Measurements from ENCODE around the gene HDAC9. TPM values are rescaled to one million over a fixed set of nuclear protein-coding genes. Genes with fewer than 3 reads are reported as not detected.

Gene HDAC9
- total RNA-seq, 2 donors from 2014 or later: 1.5 to 4.0 TPM

DNA sequence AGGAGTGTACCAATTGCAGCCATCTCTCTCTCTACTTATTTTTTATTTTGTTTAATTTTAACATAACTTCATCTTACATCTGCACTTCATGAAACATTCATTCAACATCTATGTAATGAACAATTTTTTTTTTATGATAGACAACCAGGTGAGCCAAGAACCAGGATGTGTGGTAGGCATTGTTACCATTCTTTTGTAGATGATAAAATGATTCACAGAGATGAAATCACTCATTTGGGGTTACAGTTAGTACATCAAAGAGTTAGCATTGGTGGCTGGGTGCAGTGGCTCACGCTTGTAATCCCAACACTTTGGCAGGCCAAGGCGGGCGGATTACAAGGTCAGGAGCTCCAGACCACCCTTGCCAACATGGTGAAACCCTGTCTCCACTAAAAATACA lies 127.8 kb downstream of the HDAC9 start:
- TF ChIP-seq, protein P1, sequence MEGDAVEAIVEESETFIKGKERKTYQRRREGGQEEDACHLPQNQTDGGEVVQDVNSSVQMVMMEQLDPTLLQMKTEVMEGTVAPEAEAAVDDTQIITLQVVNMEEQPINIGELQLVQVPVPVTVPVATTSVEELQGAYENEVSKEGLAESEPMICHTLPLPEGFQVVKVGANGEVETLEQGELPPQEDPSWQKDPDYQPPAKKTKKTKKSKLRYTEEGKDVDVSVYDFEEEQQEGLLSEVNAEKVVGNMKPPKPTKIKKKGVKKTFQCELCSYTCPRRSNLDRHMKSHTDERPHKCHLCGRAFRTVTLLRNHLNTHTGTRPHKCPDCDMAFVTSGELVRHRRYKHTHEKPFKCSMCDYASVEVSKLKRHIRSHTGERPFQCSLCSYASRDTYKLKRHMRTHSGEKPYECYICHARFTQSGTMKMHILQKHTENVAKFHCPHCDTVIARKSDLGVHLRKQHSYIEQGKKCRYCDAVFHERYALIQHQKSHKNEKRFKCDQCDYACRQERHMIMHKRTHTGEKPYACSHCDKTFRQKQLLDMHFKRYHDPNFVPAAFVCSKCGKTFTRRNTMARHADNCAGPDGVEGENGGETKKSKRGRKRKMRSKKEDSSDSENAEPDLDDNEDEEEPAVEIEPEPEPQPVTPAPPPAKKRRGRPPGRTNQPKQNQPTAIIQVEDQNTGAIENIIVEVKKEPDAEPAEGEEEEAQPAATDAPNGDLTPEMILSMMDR (conservative IDR thresholded peaks at IDR 0.05): no peak
- no peaks in the 10 kb centered on the region for H3K9me3 ChIP-seq (ENCODE audit: control insufficient read depth, low read length)
- H3K36me3 ChIP-seq (ENCODE audit: control insufficient read depth, insufficient read depth, low read length): no peaks in the 10 kb centered on the region
- no peaks in the 10 kb centered on the region for H3K27me3 ChIP-seq (ENCODE audit: control insufficient read depth, insufficient read depth, low read length, poor library complexity, severe bottlenecking)
- H3K4me1 Mint-ChIP-seq: peaks cover 2% of the 10 kb centered on the region
- no peaks in the 10 kb centered on the region for H3K27me3 Mint-ChIP-seq (ENCODE audit: insufficient read depth)
- WGBS, 2 experiments (ENCODE audit: insufficient coverage in 1 of 2, insufficient read length in 1 of 2): 93 to 100% methylated on average over 2 to 3 of the region's 3 CpGs
- no peaks in the 10 kb centered on the region for H3K9me3 Mint-ChIP-seq
- no peak overlapping the region for H3K27ac ChIP-seq (ENCODE audit: low read depth, low read length)
- no peak for DNase-seq
- no peaks in the 10 kb centered on the region for H3K4me1 ChIP-seq (ENCODE audit: control insufficient read depth, insufficient read depth, low read length)
- H3K9ac ChIP-seq (ENCODE audit: extremely low read depth, low read length, poor library complexity, severe bottlenecking): no peak overlapping the region
- H3K27ac Mint-ChIP-seq: no peak overlapping the region
- no peaks in the 10 kb centered on the region for H3K36me3 Mint-ChIP-seq (ENCODE audit: low read depth)
- H3K4me3 ChIP-seq (ENCODE audit: low read length): no peak overlapping the region
- H3K4me3 Mint-ChIP-seq: no peak overlapping the region

DNA sequence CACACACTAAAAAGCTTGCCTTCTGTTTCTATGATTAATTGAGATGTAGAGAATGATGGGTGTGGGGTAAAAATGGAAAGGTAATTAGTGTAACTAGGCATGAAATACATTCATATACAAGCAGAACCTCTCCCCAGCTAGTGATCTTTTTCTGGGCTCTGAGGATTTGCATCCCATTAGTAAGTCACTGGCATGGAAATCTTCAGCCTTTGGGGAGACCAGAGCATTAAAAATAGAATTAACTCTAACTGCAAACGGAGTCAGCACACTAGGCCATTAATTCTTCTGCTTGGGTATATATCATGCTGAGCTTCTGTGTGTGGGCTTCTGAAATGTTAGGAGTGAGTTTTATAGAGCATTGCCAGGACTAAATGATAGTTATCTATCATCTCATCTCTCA lies 128.9 kb downstream of the HDAC9 start:
- Histone ChIP-seq H3K36me3 (ENCODE audit: control insufficient read depth, insufficient read depth, low read length) (no peaks in the 10 kb centered on the region), H3K4me1 (ENCODE audit: control insufficient read depth, insufficient read depth, low read length) (no peaks in the 10 kb centered on the region), H3K27me3 (ENCODE audit: control insufficient read depth, insufficient read depth, low read length, poor library complexity, severe bottlenecking) (no peaks in the 10 kb centered on the region), H3K9ac (ENCODE audit: extremely low read depth, low read length, poor library complexity, severe bottlenecking) (no peak overlapping the region), H3K4me3 (ENCODE audit: low read length) (no peak overlapping the region), H3K9me3 (ENCODE audit: control insufficient read depth, low read length) (no peaks in the 10 kb centered on the region), H3K27ac (ENCODE audit: low read depth, low read length) (no peak overlapping the region)
- no peak for DNase-seq
- TF ChIP-seq, protein P1 (conservative IDR thresholded peaks at IDR 0.05): no peak
- Mint-ChIP-seq H3K4me1 (peaks cover 2% of the 10 kb centered on the region), H3K4me3 (no peak overlapping the region), H3K9me3 (no peaks in the 10 kb centered on the region), H3K36me3 (ENCODE audit: low read depth) (no peaks in the 10 kb centered on the region), H3K27ac (no peak overlapping the region), H3K27me3 (ENCODE audit: insufficient read depth) (no peaks in the 10 kb centered on the region)
- 80 to 83% methylated on average over 1 of the region's 1 CpG for WGBS, 2 experiments (ENCODE audit: insufficient coverage in 1 of 2, insufficient read length in 1 of 2)

DNA sequence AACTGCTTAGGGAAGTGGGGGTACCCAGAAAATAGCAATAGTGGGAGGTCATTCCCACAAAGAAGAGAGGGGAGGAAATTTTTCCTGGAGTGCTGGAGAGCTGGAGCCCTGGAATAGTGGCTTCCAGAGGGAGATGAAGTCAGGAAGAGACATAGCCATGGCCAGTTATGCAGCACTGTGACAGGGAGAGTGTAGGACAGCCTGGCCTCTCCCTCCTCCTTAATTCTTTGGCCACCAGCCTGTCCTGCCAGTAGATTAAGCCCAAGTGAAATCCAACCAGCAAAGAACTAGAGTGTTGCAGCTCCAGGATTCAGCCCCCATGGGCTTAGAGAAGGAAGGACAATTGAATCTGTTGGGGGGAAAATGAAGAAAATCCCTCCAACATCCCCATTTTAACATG lies 130.5 kb downstream of the HDAC9 start:
- Histone ChIP-seq H3K4me1 (ENCODE audit: control insufficient read depth, insufficient read depth, low read length) (no peaks in the 10 kb centered on the region), H3K27me3 (ENCODE audit: control insufficient read depth, insufficient read depth, low read length, poor library complexity, severe bottlenecking) (no peaks in the 10 kb centered on the region), H3K9ac (ENCODE audit: extremely low read depth, low read length, poor library complexity, severe bottlenecking) (no peak overlapping the region), H3K9me3 (ENCODE audit: control insufficient read depth, low read length) (no peaks in the 10 kb centered on the region), H3K27ac (ENCODE audit: low read depth, low read length) (no peak overlapping the region), H3K4me3 (ENCODE audit: low read length) (no peak overlapping the region), H3K36me3 (ENCODE audit: control insufficient read depth, insufficient read depth, low read length) (no peaks in the 10 kb centered on the region)
- no peak overlapping the region for H3K4me3 Mint-ChIP-seq
- TF ChIP-seq, protein P1 (conservative IDR thresholded peaks at IDR 0.05): no peak
- no peaks in the 10 kb centered on the region for H3K9me3 Mint-ChIP-seq
- H3K36me3 Mint-ChIP-seq (ENCODE audit: low read depth): no peaks in the 10 kb centered on the region
- DNase-seq: no peak
- H3K27ac Mint-ChIP-seq: no peak overlapping the region
- peaks cover 2% of the 10 kb centered on the region for H3K4me1 Mint-ChIP-seq
- no peaks in the 10 kb centered on the region for H3K27me3 Mint-ChIP-seq (ENCODE audit: insufficient read depth)
